Tibial artery (tissue), 4 donors: ENCODE data around the gene KDM4B.

Experiments
- DNase-seq, 2 donors: peaks; one replicate each; pipeline ENCODE4 v3.0.0-alpha.2; 2019
- H3K27ac ChIP-seq, 2 donors: fragments of 200-600 bp; sonication (generic) in 1 of 2; 1 replicate in 1 of 2; 2 replicates in 1 of 2; pipeline ENCODE4 v1.5.1; 2018 to 2019; ENCODE audit warnings: mild to moderate bottlenecking in 1 of 2
- H3K27me3 ChIP-seq, 2 donors: fragments of 200-600 bp; sonication (generic) in 1 of 2; one replicate each; pipeline versions ENCODE4 v1.5.1 to v1.6.0; 2016 to 2019
- H3K36me3 ChIP-seq, 3 donors: fragments of 200-600 bp; sonication (generic) in 2 of 3; one replicate each; pipeline ENCODE4 v1.5.1; 2016 to 2019; ENCODE audit warnings: mild to moderate bottlenecking in 2 of 3
- H3K4me1 ChIP-seq, 4 donors: fragments of 200-600 bp; sonication (generic) in 2 of 4; 1 replicate in 3 of 4; 2 replicates in 1 of 4; pipeline ENCODE4 v1.5.1; 2016 to 2019
- H3K4me3 ChIP-seq, 2 donors: fragments of 200-600 bp; sonication (generic) in 1 of 2; 1 replicate in 1 of 2; 2 replicates in 1 of 2; pipeline ENCODE4 v1.5.1; 2018 to 2019; ENCODE audit warnings: mild to moderate bottlenecking in 2 of 2
- H3K9me3 ChIP-seq, 3 donors: fragments of 200-600 bp; sonication (generic) in 1 of 3; one replicate each; pipeline ENCODE4 v1.5.1; 2016 to 2019
- CTCF ChIP-seq, 2 experiments: fragments of 200-600 bp in 1 of 2; fragments of 450-650 bp in 1 of 2; IDR thresholded peaks; one replicate each; pipeline ENCODE4 v1.5.1; 2017 to 2019; ENCODE audit warnings: antibody characterized with exemption in 2 of 2, mild to moderate bottlenecking in 1 of 2, moderate library complexity in 1 of 2
- intact Hi-C: fragments of 100-400 bp; cut with DNase I; formaldehyde crosslinking; loops from one replicate; pipeline ENCODE4 v1.15.0; 2023; ENCODE audit warnings: low total_unique reads

KDM4B gene

GRCh38 chr19:5012688-5013457 is 44.0 kb downstream of the KDM4B start:
- no peaks in the 10 kb centered on the region for H3K27me3 ChIP-seq
- intact Hi-C loops: no loop called here
- H3K36me3 ChIP-seq: peaks cover 14 to 31% (median 16%) of the 10 kb centered on the region in 3 donors
- no peak overlapping the region for H3K4me3 ChIP-seq
- no peaks in the 10 kb centered on the region for H3K4me1 ChIP-seq
- H3K9me3 ChIP-seq: no peaks in the 10 kb centered on the region
- no peak for TF ChIP-seq CTCF (IDR thresholded peaks at IDR 0.05)
- no peak for DNase-seq
- no peak overlapping the region for H3K27ac ChIP-seq

GRCh38 chr19:5013761-5014160 is 44.8 kb downstream of the KDM4B start:
- no peak overlapping the region for H3K27ac ChIP-seq
- no peak for DNase-seq

GRCh38 chr19:5014941-5015340 is 46.0 kb downstream of the KDM4B start:
- Histone ChIP-seq H3K4me3 (no peak overlapping the region), H3K27me3 (no peaks in the 10 kb centered on the region), H3K9me3 (no peaks in the 10 kb centered on the region), H3K27ac (no peak overlapping the region), H3K4me1 (peaks cover 0 to 4% (median 0%) of the 10 kb centered on the region in 4 donors), H3K36me3 (peaks cover 16 to 42% (median 25%) of the 10 kb centered on the region in 3 donors)
- intact Hi-C loops: no loop called here
- TF ChIP-seq CTCF (IDR thresholded peaks at IDR 0.05): no peak
- DNase-seq: no peak

More at GRCh38 chr19:5013761-5014160, 44.8 kb downstream of the KDM4B start:
- Histone ChIP-seq H3K9me3 (no peaks in the 10 kb centered on the region), H3K4me3 (no peak overlapping the region), H3K27me3 (no peaks in the 10 kb centered on the region), H3K36me3 (peaks cover 16 to 40% (median 23%) of the 10 kb centered on the region in 3 donors), H3K4me1 (peaks cover 0 to 3% (median 0%) of the 10 kb centered on the region in 4 donors)
- intact Hi-C loops: no loop called here
- no peak for TF ChIP-seq CTCF (IDR thresholded peaks at IDR 0.05)

GRCh38 chr19:5016268-5016667 is 47.4 kb downstream of the KDM4B start:
- intact Hi-C loops: no loop called here

GRCh38 chr19:5016781-5017180 is 47.9 kb downstream of the KDM4B start:
- no peak overlapping the region for H3K4me3 ChIP-seq
- H3K4me1 ChIP-seq: peaks cover 0 to 4% (median 0%) of the 10 kb centered on the region in 4 donors
- TF ChIP-seq CTCF (IDR thresholded peaks at IDR 0.05): no peak
- intact Hi-C loops: no loop called here
- no peaks in the 10 kb centered on the region for H3K27me3 ChIP-seq
- H3K36me3 ChIP-seq: peaks cover 16 to 42% (median 25%) of the 10 kb centered on the region in 3 donors
- DNase-seq: no peak
- no peaks in the 10 kb centered on the region for H3K9me3 ChIP-seq
- H3K27ac ChIP-seq: no peak overlapping the region

More at GRCh38 chr19:5016268-5016667, 47.4 kb downstream of the KDM4B start:
- Histone ChIP-seq H3K9me3 (no peaks in the 10 kb centered on the region), H3K4me3 (no peak overlapping the region), H3K36me3 (peaks cover 16 to 42% (median 25%) of the 10 kb centered on the region in 3 donors), H3K27ac (no peak overlapping the region), H3K27me3 (no peaks in the 10 kb centered on the region), H3K4me1 (peaks cover 0 to 4% (median 0%) of the 10 kb centered on the region in 4 donors)
- DNase-seq: no peak
- no peak for TF ChIP-seq CTCF (IDR thresholded peaks at IDR 0.05)
